ENCODE data around the gene KMT2A. TPM values are rescaled to one million over a fixed set of nuclear protein-coding genes. Genes with fewer than 3 reads are reported as not detected.

Gene KMT2A
- total and polyA plus RNA-seq, 2 donors (not counting 3 experiments of a cell fraction or from before 2014, with no cell fraction given), result 23.5 to 63.9 TPM

GRCh38 chr11:118436639-118437207, 431 bp downstream of the KMT2A start:
- DNase-seq (ENCODE audit: low read depth, low spot score) (no peak), FAIRE-seq (no peak)
- Histone ChIP-seq H3K27me3 (ENCODE audit: control insufficient read depth in 2 of 2, insufficient read depth in 2 of 2, low read length in 2 of 2) (no peaks in the 10 kb centered on the region), H3K9ac (replicated peaks; ENCODE audit: extremely low read depth, insufficient read depth, low read length) (peak overlapping the region; percentile 85), H3K4me1 (ENCODE audit: control insufficient read depth, extremely low read depth, insufficient read depth, low read length) (peaks cover 30% of the 10 kb centered on the region), H3K4me3 (replicated peaks in 1 of 3; ENCODE audit: insufficient read depth in 1 of 3, low read depth in 1 of 3, low read length in 3 of 3) (peak overlapping the region; percentile 82 to 94 (median 90)), H3K27ac (ENCODE audit: insufficient read depth, low read depth, low read length) (peak overlapping the region; percentile 45), H3K9me1 (replicated peaks; ENCODE audit: control insufficient read depth, extremely low read depth, insufficient read depth, low read length) (no peaks in the 10 kb centered on the region), H3K4me2 (ENCODE audit: insufficient read depth, low read length) (peak overlapping the region; percentile 76), H4K20me1 (replicated peaks; ENCODE audit: control insufficient read depth, extremely low read depth, insufficient read depth, low read length) (peaks cover 16% of the 10 kb centered on the region), H3K36me3 (ENCODE audit: control insufficient read depth in 2 of 2, extremely low read depth in 1 of 2, insufficient read depth in 2 of 2, low read length in 2 of 2) (no peaks in the 10 kb centered on the region), H2AFZ (ENCODE audit: low read depth, low read length) (peak overlapping the region; percentile 45), H3K9me3 (replicated peaks; ENCODE audit: control insufficient read depth, insufficient read depth, low read length) (no peaks in the 10 kb centered on the region), H3K79me2 (ENCODE audit: control insufficient read depth, insufficient read depth, low read length) (peaks cover 52% of the 10 kb centered on the region)
- ChIA-PET CTCF (interaction anchor here (1.0 to 2.4 kb wide), 7 partner anchors 9 to 52 kb away, joined by 3 to 9 read pairs (median 4); no protein-coding TSS in a partner anchor), POLR2A (interaction anchor here (0.6 kb wide), 2 partner anchors 9 to 1650 kb away, joined by 3 to 6 read pairs; no protein-coding TSS in a partner anchor)
- no peak for TF ChIP-seq MYC (IDR thresholded peaks at IDR 0.05; ENCODE audit: low read depth, low read length)
- no peak for TF ChIP-seq CTCF (IDR thresholded peaks at IDR 0.05; ENCODE audit: extremely low read depth in 1 of 2, insufficient read depth in 1 of 2, low read depth in 1 of 2, low read length in 2 of 2)
- no peak for TF ChIP-seq POLR2A (IDR thresholded peaks at IDR 0.05; ENCODE audit: low read depth, low read length)
- TF ChIP-seq GATA2 (IDR thresholded peaks at IDR 0.05; ENCODE audit: insufficient read depth, insufficient read length, low read depth, low read length), result no peak
- no peak for TF ChIP-seq JUN (IDR thresholded peaks at IDR 0.05; ENCODE audit: borderline replicate concordance, insufficient read depth, insufficient read length, low read depth)
- TF ChIP-seq EZH2 (IDR thresholded peaks at IDR 0.05; ENCODE audit: borderline replicate concordance, low read depth, low read length, severe bottlenecking), result no peak
- TF ChIP-seq POLR2AphosphoS5 (IDR thresholded peaks at IDR 0.05; ENCODE audit: insufficient read depth, low read depth, low read length), result no peak
- TF ChIP-seq MAX (IDR thresholded peaks at IDR 0.05; ENCODE audit: insufficient read depth, insufficient read length), result no peak
- intact Hi-C loops (cut with micrococcal nuclease), result loop anchor here (2.0 to 5.0 kb wide), 2 partner anchors 52 to 131 kb away; partner anchors contain the start of gene IFT46
- BruUV-seq (replicated peaks), result no TSS peak
- dilution Hi-C loops (cut with MboI; ENCODE audit: extremely low pct_ligation_motif_present, low sequenced_read_pairs), result no loop called here
